HEK293T (cell line): ENCODE measurements around the gene MATN1.

Experiments
- CTBP1 ChIP-seq: fragments of 450-650 bp; IDR thresholded peaks from 2 replicates; pipeline ENCODE4 v1.6.1; 2016; ENCODE audit warnings: borderline replicate concordance
- FOXK2 ChIP-seq: fragments of 450-650 bp; IDR thresholded peaks from 2 replicates; pipeline ENCODE4 v1.6.1; 2016; ENCODE audit warnings: mild to moderate bottlenecking
- FOXM1 ChIP-seq: fragments of 450-650 bp; IDR thresholded peaks from 2 replicates; pipeline ENCODE4 v1.6.1; 2017; ENCODE audit warnings: mild to moderate bottlenecking, borderline replicate concordance
- L3MBTL2 ChIP-seq: fragments of 450-650 bp; conservative IDR thresholded peaks from 2 replicates; pipeline ENCODE4 v1.6.1; 2016; ENCODE audit warnings: mild to moderate bottlenecking
- LEF1 ChIP-seq: fragments of 450-650 bp; IDR thresholded peaks from 2 replicates; pipeline ENCODE4 v1.6.1; 2017; ENCODE audit warnings: mild to moderate bottlenecking, borderline replicate concordance
- SP1 ChIP-seq: fragments of 450-650 bp; IDR thresholded peaks from 2 replicates; pipeline ENCODE4 v1.6.1; 2017
- SUZ12 ChIP-seq: fragments of 450-650 bp; IDR thresholded peaks from 2 replicates; pipeline ENCODE4 v1.6.1; 2016; ENCODE audit warnings: mild to moderate bottlenecking
- TARDBP ChIP-seq: fragments of 450-650 bp; IDR thresholded peaks from 2 replicates; pipeline ENCODE4 v1.6.1; 2016

DNA sequence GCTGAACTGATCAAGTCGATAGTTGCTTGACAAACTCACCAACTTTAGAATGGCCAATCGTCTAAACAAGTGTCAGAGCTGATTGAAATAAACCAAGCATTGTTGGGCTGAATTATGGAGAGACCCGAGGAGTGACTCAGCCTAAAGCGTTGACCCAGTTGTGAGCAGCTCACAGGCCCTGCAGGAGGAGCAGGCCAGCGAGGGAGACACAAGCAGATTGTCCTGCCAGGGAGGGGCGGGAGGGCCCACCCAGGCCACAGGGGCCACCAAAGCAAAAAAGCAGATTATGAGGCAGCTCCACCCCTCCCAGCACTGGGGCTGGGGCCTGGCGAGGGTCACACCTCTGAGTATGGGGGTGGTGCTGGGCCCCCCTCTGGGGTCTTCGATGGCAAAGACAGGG lies 10.1 kb upstream of the MATN1 start:
- TF ChIP-seq SUZ12 (no peak), TARDBP (no peak), LEF1 (no peak), L3MBTL2 (no peak), CTBP1 (no peak), SP1 (no peak), FOXK2 (no peak), FOXM1 (no peak)
